Liver (tissue), 9 donors: ENCODE results near the gene CELSR1. TPM values are rescaled to one million over a fixed set of nuclear protein-coding genes. Genes with fewer than 3 reads are reported as not detected.

Experiments
- DNase-seq: peaks from one replicate; pipeline ENCODE4 v3.0.0-alpha.2; 2017; ENCODE audit warnings: low spot score
- H3K27ac ChIP-seq, 2 donors: one replicate each; pipeline ENCODE4 v1.7.0; 2013; ENCODE audit warnings: inconsistent platforms in 2 of 2, low read length in 2 of 2, control low read depth in 1 of 2, low read depth in 1 of 2, mild to moderate bottlenecking in 1 of 2
- H3K27me3 ChIP-seq, 4 donors: one replicate each; pipeline versions ENCODE4 v1.6.1 to v1.7.0; 2013; ENCODE audit warnings: low read length in 3 of 4, inconsistent platforms in 1 of 4, mild to moderate bottlenecking in 1 of 4, moderate library complexity in 1 of 4; ENCODE audit not compliant: control insufficient read depth in 4 of 4, insufficient read depth in 4 of 4
- H3K36me3 ChIP-seq, 4 donors: one replicate each; pipeline versions ENCODE4 v1.6.1 to v1.7.0; 2013; ENCODE audit warnings: low read length in 3 of 4, mild to moderate bottlenecking in 3 of 4, low read depth in 1 of 4, moderate library complexity in 1 of 4; ENCODE audit not compliant: control insufficient read depth in 4 of 4, insufficient read depth in 3 of 4
- H3K4me1 ChIP-seq, 4 donors: one replicate each; pipeline versions ENCODE4 v1.6.1 to v1.7.0; 2013; ENCODE audit warnings: low read length in 3 of 4, mild to moderate bottlenecking in 3 of 4, moderate library complexity in 1 of 4; ENCODE audit not compliant: control insufficient read depth in 4 of 4, insufficient read depth in 4 of 4
- H3K4me3 ChIP-seq, 3 donors: one replicate each; pipeline versions ENCODE4 v1.6.1 to v1.7.0; 2013; ENCODE audit warnings: low read length in 3 of 3, control low read depth in 1 of 3, low read depth in 1 of 3, mild to moderate bottlenecking in 1 of 3
- H3K9ac ChIP-seq, 2 donors: one replicate each; pipeline ENCODE4 v1.7.0; 2013; ENCODE audit warnings: low read length in 2 of 2, mild to moderate bottlenecking in 2 of 2, moderate library complexity in 2 of 2, control low read depth in 1 of 2, low read depth in 1 of 2
- H3K9me3 ChIP-seq, 4 donors: one replicate each; pipeline versions ENCODE4 v1.6.1 to v1.7.0; 2013; ENCODE audit warnings: low read length in 3 of 4; ENCODE audit not compliant: control insufficient read depth in 4 of 4
- CTCF ChIP-seq: fragments of 150-350 bp; IDR thresholded peaks from 2 replicates; pipeline ENCODE4 v1.5.1; 2017; ENCODE audit warnings: improper control_type of control experiment, low read depth, low read length; ENCODE audit not compliant: missing input control
- EGR1 ChIP-seq, 2 donors: IDR thresholded peaks; 2 replicates each; pipeline ENCODE4 v1.6.1; 2016 to 2018; ENCODE audit warnings: antibody characterized with exemption in 2 of 2, low read depth in 2 of 2
- FOXA1 ChIP-seq: IDR thresholded peaks from 2 replicates; pipeline ENCODE4 v1.6.1; 2016; ENCODE audit warnings: antibody characterized with exemption
- FOXA2 ChIP-seq: IDR thresholded peaks from 2 replicates; pipeline ENCODE4 v1.6.1; 2016; ENCODE audit warnings: antibody characterized with exemption
- GABPA ChIP-seq, 2 donors: IDR thresholded peaks in 1 of 2; conservative IDR thresholded peaks in 1 of 2; 2 replicates each; pipeline ENCODE4 v1.6.1; 2016; ENCODE audit warnings: antibody characterized with exemption in 2 of 2, mild to moderate bottlenecking in 1 of 2, moderate library complexity in 1 of 2
- HNF4A ChIP-seq, 2 donors: conservative IDR thresholded peaks; 2 replicates each; pipeline ENCODE4 v1.6.1; 2016; ENCODE audit warnings: antibody characterized with exemption in 2 of 2, mild to moderate bottlenecking in 2 of 2
- JUND ChIP-seq, 2 donors: IDR thresholded peaks; 2 replicates each; pipeline ENCODE4 v1.6.1; 2016; ENCODE audit warnings: antibody characterized with exemption in 2 of 2
- NR2F2 ChIP-seq: IDR thresholded peaks from 2 replicates; pipeline ENCODE4 v1.6.1; 2016; ENCODE audit warnings: antibody characterized with exemption
- RAD21 ChIP-seq, 2 donors: IDR thresholded peaks; 2 replicates each; pipeline ENCODE4 v1.6.1; 2016; ENCODE audit warnings: antibody characterized with exemption in 2 of 2, mild to moderate bottlenecking in 2 of 2
- REST ChIP-seq: IDR thresholded peaks from 2 replicates; pipeline ENCODE4 v1.6.1; 2016; ENCODE audit warnings: antibody characterized with exemption, mild to moderate bottlenecking
- RXRA ChIP-seq, 2 donors: IDR thresholded peaks; 2 replicates each; pipeline ENCODE4 v1.6.1; 2017 to 2018; ENCODE audit warnings: antibody characterized with exemption in 2 of 2, mild to moderate bottlenecking in 1 of 2
- SP1 ChIP-seq: IDR thresholded peaks from 2 replicates; pipeline ENCODE4 v1.6.1; 2018; ENCODE audit warnings: antibody characterized with exemption, mild to moderate bottlenecking
- TAF1 ChIP-seq: conservative IDR thresholded peaks from 2 replicates; pipeline ENCODE4 v1.6.1; 2016; ENCODE audit warnings: antibody characterized with exemption, mild to moderate bottlenecking
- WGBS: extraction: QIAGEN DNeasy Blood & Tissue Kit; methylation state at CpG from one replicate; pipeline ENCODE4 v1.1.7; 2013; 5-methylcytosine and 5-hydroxymethylcytosine counted together
- polyA plus RNA-seq, 2 donors: library from polyadenylated mRNA; stranded (reverse) in 1 of 2; unstranded in 1 of 2; fragments of 200-250 nt in 1 of 2; fragments of >200 nt in 1 of 2; fragmentation: Nextera tagmentation in 1 of 2; extraction: Ambion mirVana in 1 of 2; gene quantifications; one replicate each; pipeline versions ENCODE4 v1.2.1 to v1.2.3, GENCODE V29; 2013 to 2015
- total RNA-seq, 2 donors: library from RNA; depleted of rRNA; stranded (reverse); fragments of >200 nt; gene quantifications; one replicate each; pipeline ENCODE4 v1.2.3, GENCODE V29; 2014
- donor health status: healthy.
- donor health status: healthy.
- donor health status: healthy.
- donor health status: healthy.
- donor health status: healthy.

The CELSR1 gene
- total and polyA plus RNA-seq, 4 donors: 0.37 to 1.6 (median 1.3) TPM

- no peak for TF ChIP-seq REST
- no peak for TF ChIP-seq EGR1 (IDR thresholded peaks at IDR 0.05; ENCODE audit: low read depth in 2 of 2)
- no peak for TF ChIP-seq RAD21 (IDR thresholded peaks at IDR 0.05)
- TF ChIP-seq FOXA1: no peak
- no peak for TF ChIP-seq NR2F2
- no peak for TF ChIP-seq GABPA (IDR thresholded peaks at IDR 0.05 in 1 of 2, conservative IDR thresholded peaks at IDR 0.05 in 1 of 2)
- no peak for TF ChIP-seq SP1
Measured at GRCh38 chr22:46569848-46570695, 32.7 kb upstream of the CELSR1 start (continued).

- H3K27ac ChIP-seq: no peak overlapping the region
- peaks cover 0 to 6% (median 1%) of the 10 kb centered on the region in 4 donors for H3K9me3 ChIP-seq
- H3K36me3 ChIP-seq: no peaks in the 10 kb centered on the region
- TF ChIP-seq EGR1 (IDR thresholded peaks at IDR 0.05; ENCODE audit: low read depth in 2 of 2): no peak
- no peak for TF ChIP-seq TAF1
- TF ChIP-seq GABPA (IDR thresholded peaks at IDR 0.05 in 1 of 2, conservative IDR thresholded peaks at IDR 0.05 in 1 of 2): no peak
- no peak for TF ChIP-seq JUND (IDR thresholded peaks at IDR 0.05)
- no peak for TF ChIP-seq SP1
- TF ChIP-seq NR2F2: no peak
- TF ChIP-seq RXRA (IDR thresholded peaks at IDR 0.05): no peak
- WGBS: 88% methylated on average over 23 of the region's 23 CpGs
- H3K9ac ChIP-seq: no peak overlapping the region
- no peaks in the 10 kb centered on the region for H3K27me3 ChIP-seq
- H3K4me1 ChIP-seq: peaks cover 0 to under 1% (median 0%) of the 10 kb centered on the region in 4 donors
- no peak overlapping the region for H3K4me3 ChIP-seq
- DNase-seq: no peak
Measured at GRCh38 chr22:46569055-46569847, 31.8 kb upstream of the CELSR1 start.

- H3K27me3 ChIP-seq: no peaks in the 10 kb centered on the region
- H3K4me3 ChIP-seq: no peak overlapping the region
- no peak overlapping the region for H3K27ac ChIP-seq
- H3K9me3 ChIP-seq: peaks cover 0 to 6% (median 1%) of the 10 kb centered on the region in 4 donors
- DNase-seq: no peak
- H3K4me1 ChIP-seq: peaks cover 0 to 10% (median 4%) of the 10 kb centered on the region in 4 donors
- H3K36me3 ChIP-seq: no peaks in the 10 kb centered on the region
- WGBS: 57% methylated on average over 7 of the region's 7 CpGs
- H3K9ac ChIP-seq: no peak overlapping the region
- TF ChIP-seq HNF4A (conservative IDR thresholded peaks at IDR 0.05): no peak
- no peak for TF ChIP-seq NR2F2
- no peak for TF ChIP-seq RAD21 (IDR thresholded peaks at IDR 0.05)
- TF ChIP-seq RXRA (IDR thresholded peaks at IDR 0.05): no peak
- no peak for TF ChIP-seq EGR1 (IDR thresholded peaks at IDR 0.05; ENCODE audit: low read depth in 2 of 2)
- TF ChIP-seq TAF1: no peak
- no peak for TF ChIP-seq CTCF
- TF ChIP-seq SP1: no peak
- TF ChIP-seq JUND (IDR thresholded peaks at IDR 0.05): no peak
- no peak for TF ChIP-seq FOXA2
- no peak for TF ChIP-seq FOXA1
- no peak for TF ChIP-seq REST
Measured at GRCh38 chr22:46568102-46568809, 30.8 kb upstream of the CELSR1 start.
